NCI-H460 (cell line): ENCODE results near the gene BIRC5. TPM values are rescaled to one million over a fixed set of nuclear protein-coding genes. Genes with fewer than 3 reads are reported as not detected.
"Not testable (repeated sequence)": the region's sequence is repeated elsewhere in the genome, so short reads cannot be mapped to it uniquely, and the experiment has no call there.

Experiments
- DNase-seq: peaks from one replicate; pipeline ENCODE4 v3.0.0-alpha.2; 2016; ENCODE audit warnings: low read depth; ENCODE audit errors: extremely low read depth
- polyA plus RNA-seq: library from polyadenylated mRNA; depleted of rRNA; stranded (reverse); fragments of >200 nt; gene quantifications from 2 replicates; pipeline ENCODE4 v1.2.3, GENCODE V29; 2014; cell fraction: nucleus; rRNA removed
- total RNA-seq: library from RNA; depleted of rRNA; stranded (reverse); fragments of >200 nt; shearing (Covaris generic); gene quantifications from 2 replicates; pipeline ENCODE4 v1.2.3, GENCODE V29; 2014; rRNA removed

BIRC5 gene
- 138 and 149 TPM in 2 replicates for total RNA-seq
- polyA plus RNA-seq, result 132 and 149 TPM in 2 replicates

DNA sequence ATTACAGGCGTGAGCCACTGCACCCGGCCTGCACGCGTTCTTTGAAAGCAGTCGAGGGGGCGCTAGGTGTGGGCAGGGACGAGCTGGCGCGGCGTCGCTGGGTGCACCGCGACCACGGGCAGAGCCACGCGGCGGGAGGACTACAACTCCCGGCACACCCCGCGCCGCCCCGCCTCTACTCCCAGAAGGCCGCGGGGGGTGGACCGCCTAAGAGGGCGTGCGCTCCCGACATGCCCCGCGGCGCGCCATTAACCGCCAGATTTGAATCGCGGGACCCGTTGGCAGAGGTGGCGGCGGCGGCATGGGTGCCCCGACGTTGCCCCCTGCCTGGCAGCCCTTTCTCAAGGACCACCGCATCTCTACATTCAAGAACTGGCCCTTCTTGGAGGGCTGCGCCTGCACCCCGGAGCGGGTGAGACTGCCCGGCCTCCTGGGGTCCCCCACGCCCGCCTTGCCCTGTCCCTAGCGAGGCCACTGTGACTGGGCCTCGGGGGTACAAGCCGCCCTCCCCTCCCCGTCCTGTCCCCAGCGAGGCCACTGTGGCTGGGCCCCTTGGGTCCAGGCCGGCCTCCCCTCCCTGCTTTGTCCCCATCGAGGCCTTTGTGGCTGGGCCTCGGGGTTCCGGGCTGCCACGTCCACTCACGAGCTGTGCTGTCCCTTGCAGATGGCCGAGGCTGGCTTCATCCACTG lies at the start of gene BIRC5:
Gene BIRC5, plus strand, starts transcription at position 238 of the 690 bp plus-strand sequence. Its CDS starts 64 bp downstream, at position 302.
- peak; percentile 87 for DNase-seq

DNA sequence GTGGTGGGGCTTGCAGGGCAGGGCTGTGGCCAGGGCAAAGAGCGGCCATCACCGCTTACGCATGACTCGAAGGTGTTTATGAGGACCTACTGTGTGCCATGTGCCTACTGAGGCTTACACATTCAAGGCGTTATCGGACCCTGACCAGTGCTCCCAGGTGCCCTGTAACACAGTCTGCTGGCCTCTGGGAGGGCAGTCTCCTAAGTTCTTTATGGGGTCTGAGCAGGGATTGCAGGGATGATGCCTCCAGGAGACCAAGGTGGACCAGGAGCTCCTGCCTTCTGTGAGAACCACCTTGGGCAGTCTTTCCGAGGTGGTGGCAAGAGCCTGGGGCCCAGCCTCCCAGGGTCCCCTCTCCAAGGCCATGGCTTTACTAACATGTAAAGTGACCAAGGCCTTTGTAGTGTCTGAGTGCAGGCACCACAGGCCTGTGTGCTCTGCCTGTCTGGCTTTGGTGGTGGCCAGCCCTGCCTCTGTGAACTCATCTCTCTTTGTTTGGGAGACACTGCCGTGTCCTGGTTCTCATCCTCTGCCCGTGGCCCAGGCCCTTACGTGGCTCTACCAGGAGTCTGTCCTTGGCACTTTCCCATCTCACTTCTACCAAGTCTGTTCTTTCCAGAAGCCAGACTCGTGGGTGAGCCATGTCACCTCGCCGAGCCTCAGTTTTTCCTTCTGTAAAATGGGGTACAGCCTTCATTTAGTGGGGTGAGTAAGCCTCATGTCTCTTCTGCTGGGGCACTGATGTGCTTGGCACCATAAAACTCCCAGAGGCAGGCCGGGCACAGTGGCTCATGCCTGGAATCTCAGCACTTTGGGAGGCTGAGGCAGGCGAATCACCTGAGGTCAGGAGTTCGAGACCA lies 49.1 kb upstream of the BIRC5 start:
- no peak for DNase-seq

DNA sequence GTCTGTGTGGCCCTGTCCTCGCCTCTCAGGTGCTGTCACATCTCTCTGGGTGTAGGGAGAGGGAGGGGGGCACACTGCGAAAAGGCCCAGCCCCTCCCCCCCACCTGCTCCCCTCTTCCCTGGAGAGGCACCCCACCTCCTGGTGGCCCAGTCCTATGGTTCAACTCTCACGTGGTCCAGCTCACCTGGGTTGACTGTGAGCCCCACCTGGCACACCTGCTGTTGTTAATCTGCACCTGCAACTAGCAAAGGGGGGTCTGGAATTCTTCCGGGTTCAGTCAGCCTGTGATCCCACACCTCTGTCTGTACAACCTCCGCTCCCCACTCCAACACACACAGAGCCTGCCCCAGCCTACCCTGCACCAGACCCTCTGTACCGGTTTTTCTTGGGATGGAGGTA lies 47.6 kb upstream of the BIRC5 start:
- no peak for DNase-seq

DNA sequence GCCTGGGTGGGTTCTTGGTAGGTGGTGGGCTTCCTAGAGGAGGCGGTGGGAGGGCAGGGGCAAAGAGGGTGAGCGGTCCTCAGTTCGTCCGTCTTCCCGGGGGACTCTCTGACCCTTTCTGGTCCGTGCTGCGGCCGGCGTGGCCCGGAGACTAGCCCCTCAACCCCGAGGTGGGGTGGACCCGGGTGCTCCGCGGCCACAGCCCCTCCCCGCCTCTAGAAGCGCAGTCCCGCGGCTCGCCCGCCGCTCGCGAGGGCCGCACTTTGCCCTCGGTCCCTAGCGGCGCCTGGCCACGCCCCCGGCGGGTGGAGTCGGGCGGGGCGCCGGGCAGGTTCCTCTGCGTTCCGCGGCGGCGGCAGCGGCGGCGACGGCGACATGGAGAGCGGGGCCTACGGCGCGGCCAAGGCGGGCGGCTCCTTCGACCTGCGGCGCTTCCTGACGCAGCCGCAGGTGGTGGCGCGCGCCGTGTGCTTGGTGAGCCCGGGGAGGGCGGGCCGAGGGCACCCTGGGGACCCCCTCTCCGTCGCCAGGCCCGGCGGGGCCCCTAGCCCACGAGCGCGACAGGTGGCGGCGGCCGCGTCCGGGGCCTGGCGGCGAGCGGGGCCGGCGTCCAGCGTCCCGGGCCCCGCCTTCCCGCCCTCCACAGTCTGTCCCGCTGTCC lies 45.7 kb upstream of the BIRC5 start, which contains the start of gene SYNGR2:
Gene SYNGR2, plus strand, starts transcription at position 340 of the 661 bp plus-strand sequence. Its CDS starts 36 bp downstream, at position 376.
- DNase-seq, result peak; percentile 80

DNA sequence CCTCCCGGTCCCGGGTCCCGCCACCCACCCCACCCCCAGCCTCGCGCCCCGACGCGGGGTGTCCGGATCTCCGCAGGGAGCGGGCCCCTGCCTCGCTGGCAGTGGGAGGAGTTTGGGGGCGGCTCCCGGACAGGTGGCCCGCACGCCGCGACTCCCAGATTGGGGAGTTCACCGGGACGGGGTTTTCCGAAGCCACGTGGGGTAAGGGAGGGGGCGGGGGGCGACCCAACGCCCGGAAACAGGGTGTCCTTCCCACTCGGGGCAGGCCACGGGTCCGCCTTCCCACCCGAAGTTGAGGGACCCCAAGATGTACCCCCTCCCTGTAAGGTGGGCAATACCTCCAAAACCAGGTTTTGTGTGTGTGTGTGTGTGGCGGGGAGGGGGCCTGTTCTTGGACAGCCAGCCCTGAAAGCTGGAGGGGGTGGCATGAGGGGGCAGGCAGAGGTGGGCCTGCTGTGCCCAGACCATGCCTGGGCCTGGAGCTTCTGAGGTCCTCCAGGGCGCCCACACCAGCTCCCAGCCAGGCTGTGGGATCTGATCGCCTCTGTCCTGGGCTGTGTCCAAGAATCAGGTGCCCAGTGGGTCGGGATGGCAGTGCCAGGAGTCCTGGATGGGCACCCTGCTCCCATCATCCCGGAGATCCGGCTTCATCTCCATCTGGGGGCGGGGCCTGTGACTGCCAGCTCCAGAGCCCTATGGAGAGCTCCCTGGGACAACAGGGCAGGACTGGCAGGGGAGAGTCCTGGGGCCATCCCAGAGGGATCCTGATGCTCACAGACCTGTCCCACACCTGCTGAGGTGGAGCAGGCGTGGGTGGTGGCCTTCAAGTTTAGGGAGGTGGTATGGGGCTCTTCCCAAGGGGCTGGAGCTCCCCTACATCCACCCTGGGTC lies 44.9 kb upstream of the BIRC5 start:
- DNase-seq, result peak; percentile 72

DNA sequence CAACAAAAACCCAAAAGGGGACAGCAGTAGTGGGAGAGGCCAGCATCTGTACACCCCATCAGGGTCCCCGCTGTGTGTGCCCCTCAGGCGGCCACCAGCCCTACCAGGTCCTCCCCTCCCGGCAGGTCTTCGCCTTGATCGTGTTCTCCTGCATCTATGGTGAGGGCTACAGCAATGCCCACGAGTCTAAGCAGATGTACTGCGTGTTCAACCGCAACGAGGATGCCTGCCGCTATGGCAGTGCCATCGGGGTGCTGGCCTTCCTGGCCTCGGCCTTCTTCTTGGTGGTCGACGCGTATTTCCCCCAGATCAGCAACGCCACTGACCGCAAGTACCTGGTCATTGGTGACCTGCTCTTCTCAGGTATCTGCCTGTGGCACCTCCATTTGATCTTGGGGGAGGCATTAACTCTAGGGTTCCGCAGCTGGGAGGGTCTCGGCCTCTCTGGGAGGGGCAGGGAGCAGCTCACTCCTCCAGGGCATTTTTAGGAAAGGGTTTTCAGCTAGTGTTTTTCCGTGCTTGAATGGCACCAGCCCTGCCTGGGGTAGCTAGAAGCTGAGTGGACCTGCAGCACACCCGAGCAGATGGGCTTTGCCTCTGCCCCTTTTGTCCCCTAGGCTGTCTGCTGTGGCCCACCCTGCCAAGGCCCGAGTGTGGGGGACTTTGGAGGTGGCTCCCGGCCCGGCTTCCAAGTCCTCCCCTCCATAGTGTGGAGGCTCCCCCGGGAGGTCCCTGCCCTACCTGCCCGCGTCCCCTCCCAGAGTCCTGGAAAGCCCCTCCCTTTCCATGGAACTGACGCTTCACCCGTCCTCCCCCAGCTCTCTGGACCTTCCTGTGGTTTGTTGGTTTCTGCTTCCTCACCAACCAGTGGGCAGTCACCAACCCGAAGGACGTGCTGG lies 43.1 kb upstream of the BIRC5 start:
- DNase-seq, result no peak

DNA sequence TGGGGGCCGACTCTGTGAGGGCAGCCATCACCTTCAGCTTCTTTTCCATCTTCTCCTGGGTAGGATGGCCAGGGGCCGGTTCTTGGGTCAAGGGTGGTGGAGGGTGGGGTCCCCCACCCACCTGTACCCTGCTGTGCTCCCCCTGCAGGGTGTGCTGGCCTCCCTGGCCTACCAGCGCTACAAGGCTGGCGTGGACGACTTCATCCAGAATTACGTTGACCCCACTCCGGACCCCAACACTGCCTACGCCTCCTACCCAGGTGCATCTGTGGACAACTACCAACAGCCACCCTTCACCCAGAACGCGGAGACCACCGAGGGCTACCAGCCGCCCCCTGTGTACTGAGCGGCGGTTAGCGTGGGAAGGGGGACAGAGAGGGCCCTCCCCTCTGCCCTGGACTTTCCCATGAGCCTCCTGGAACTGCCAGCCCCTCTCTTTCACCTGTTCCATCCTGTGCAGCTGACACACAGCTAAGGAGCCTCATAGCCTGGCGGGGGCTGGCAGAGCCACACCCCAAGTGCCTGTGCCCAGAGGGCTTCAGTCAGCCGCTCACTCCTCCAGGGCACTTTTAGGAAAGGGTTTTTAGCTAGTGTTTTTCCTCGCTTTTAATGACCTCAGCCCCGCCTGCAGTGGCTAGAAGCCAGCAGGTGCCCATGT lies 42.3 kb upstream of the BIRC5 start:
- DNase-seq, result not testable (repeated sequence)

DNA sequence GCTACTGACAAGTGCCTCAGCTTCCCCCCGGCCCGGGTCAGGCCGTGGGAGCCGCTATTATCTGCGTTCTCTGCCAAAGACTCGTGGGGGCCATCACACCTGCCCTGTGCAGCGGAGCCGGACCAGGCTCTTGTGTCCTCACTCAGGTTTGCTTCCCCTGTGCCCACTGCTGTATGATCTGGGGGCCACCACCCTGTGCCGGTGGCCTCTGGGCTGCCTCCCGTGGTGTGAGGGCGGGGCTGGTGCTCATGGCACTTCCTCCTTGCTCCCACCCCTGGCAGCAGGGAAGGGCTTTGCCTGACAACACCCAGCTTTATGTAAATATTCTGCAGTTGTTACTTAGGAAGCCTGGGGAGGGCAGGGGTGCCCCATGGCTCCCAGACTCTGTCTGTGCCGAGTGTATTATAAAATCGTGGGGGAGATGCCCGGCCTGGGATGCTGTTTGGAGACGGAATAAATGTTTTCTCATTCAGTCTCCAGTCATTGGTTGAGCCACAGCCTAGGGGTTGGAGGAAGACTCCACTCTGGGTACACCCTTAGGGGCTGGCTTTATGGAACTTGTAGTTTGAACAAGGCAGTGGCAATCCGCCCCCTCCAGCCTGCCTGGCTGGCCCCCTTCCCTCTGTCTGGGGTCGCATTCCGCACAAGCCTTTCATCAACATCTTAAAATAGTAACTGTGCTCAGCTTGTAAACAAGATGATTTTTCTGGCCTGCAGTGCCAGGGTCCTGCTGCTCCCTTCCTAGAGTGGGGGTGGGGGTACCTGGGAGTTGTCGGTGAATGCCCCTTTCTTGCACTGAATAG lies 41.6 kb upstream of the BIRC5 start:
- no peak for DNase-seq

DNA sequence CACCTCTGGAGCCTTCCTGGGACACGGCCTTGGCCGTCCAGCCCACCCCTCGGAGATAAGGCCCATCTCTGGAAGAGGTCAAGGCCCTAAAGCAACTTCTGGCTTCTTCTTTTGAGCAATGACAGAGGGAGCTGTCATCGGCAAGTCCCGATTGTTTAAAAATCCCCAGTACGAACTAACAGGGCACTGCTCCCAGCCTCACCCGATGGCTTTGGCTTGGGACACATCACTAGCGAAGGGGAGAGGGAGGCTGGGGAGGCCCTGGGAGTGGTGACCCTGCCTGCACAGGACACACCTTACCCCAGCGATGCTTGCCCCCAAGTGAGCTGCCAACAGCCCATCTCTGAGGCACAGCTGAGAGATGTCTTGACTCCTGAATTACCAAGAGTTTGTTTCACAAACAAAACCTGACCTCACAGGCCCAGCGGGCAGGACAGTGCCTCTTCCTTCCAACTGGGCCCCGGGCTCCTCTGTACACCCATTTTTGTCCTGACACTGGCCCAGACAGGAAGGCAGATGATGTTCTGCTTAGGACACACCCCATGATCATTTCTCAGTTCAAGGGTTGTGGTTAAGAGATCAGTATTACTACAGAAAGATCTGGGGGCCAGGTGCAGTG lies 40.8 kb upstream of the BIRC5 start:
- no peak for DNase-seq

DNA sequence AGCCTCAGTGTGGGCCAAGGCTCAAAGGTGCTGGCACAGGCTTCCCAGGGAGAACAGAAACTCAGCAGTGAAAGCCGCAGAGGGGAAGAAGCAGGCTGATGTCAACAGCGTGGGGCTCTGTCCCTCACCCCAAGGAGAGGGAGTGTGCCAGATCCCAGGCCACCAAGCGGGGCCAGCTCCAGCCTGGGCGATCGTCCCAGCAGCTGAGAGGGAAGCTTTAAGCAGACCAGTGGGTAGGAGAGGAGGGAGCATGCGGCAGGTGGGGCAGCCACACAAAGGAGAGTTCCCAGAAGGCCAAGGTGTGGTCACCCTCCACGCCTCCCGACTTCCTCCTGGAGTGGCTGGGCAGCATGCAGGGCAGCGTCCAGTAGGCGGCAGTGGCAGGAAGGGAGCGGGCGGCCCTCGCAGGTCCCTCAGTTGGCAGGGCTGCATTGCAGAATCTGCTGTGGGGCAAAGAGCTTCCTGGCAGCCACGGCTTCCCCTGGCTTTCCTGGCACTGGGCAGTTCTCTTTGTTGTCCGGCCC lies 39.6 kb upstream of the BIRC5 start:
- no peak for DNase-seq

DNA sequence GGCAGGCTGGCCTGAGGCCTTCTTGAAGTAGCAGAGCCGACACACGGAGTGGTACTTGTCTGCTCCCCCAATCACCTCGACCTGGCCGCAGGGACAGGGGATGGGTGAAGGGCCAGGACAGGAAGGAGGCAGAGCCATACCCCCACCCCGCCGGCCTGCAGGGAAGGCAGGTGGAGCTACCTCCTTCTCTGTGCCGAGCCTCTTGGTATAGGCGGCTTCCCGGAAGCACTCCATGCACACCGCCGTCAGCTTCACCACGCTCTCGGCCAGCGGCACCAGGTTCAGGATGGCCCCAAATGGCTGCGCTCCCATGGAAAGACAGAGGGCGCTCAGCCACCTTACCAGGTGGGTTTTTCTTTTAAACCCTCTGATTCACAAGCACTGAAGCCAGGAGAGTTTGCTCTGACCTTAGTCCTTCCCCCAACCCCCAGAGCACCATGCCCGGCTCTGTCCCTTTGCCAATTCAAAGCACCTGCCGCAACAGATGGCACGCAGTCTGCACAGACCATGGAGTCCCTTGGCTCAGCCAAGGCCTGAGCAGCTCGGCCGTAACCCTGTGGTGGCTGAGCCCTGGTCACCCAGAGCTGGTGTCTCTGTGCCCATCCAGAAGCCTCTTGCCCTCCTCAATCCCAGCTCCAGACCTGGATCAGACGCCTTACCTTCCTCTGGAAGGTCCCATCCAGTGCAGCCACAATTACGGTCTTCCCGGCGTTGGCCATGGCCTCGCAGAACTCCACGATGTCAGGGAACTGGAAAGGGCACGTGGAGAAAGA lies 39.0 kb upstream of the BIRC5 start:
- no peak for DNase-seq

DNA sequence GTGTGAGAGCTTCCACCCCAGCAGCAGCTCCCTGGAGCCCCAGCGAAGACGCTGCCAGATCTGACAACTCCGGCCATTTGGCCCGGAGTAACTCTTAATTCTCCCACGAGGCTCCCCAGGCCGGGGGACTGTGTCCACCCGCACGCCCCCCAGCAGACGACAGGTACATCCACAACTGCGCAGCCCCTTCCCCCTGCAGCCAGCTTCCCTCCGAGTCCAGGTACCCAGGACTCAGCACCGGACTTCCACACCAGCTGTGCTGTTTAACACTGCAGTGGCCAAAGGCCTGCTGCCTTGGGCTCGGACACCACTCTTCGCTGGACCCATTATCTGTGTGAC lies 38.4 kb upstream of the BIRC5 start:
- DNase-seq, result no peak

DNA sequence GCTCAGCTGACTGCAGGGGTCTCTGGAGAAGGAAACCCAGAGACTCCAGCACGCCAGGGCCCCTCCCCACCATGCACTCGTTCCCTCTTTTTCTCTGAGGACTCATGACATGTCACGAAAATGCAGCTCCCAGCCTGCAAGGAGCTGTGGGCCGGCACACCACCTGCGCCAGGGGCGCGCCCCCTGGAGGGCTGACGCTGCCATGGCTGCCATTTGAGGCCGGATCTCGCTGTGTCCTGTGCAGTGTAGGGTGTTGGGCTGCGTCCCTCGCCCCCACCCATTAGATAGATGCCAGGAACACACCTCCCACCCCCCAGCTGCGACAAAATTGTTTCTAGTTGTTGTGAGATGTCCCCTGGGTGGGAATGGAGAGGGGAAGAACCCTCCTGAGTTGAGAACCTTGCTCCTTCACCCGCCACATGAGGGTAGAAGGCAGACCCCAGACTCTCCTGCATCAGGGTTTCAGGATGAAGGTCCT lies 37.5 kb upstream of the BIRC5 start:
- DNase-seq, result peak; percentile 56

DNA sequence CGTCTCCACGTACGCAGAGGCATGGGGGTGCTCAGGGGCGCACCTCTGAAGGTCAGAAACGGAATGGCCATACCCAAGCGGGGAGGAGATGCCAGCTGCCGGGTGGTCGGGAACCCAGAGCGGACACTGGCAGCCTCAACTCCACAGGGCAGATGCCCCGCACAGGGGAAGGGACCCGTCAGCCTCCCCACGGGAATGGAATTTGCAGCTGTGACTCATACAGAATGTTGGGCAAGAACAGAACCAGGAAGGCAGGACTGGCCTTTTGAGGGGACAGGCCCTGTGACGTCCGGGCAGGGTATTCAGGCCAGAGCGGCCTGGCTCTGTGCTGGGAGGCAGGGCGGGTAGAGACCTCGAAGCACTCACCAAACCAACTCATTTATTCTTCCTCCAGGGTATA lies 34.7 kb upstream of the BIRC5 start:
- DNase-seq, result no peak

DNA sequence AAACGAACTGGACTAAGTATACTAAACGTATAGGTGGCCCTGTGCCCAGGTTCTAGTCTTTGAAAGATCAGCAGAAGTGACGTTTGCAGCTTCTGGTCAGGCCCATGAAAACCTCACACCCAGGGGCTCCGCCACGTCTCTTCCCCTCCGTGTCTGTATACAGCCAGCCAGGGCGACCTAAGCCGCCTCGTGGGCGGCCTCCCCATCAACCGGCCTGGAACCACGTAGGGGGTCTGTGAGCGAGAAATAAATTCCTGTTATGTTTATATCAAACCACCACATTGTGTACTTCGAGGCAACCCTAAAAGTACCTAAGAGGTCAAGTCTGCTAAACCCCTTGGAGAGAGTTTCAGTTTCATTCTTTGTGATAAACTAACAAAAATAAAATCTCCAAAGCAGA lies 34.0 kb upstream of the BIRC5 start:
- no peak for DNase-seq

DNA sequence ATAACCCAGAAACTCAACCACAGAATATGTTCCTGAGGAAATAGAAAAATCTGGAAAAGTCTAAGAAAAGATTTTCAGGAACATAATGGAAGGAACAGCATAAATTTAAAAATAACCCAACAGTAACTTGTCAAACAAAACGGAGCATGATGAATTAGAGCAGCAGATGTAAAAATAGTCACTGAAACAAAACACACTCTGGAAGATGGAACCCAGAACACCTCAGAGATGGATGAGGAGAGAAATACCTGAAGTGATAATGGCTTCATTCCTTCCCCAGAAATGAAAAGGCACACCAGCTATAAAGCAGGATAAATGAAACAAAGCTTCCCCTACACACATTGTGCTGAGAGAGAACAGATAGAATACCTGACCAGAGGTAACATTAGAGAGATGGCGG lies 33.5 kb upstream of the BIRC5 start:
- DNase-seq, result no peak
